Measurements from ENCODE around the gene PLXNA4.

The PLXNA4 gene

GRCh38 chr7:132207782-132208181, 368.5 kb downstream of the PLXNA4 start:
- TF ChIP-seq EZH2 (IDR thresholded peaks at IDR 0.05; ENCODE audit: borderline replicate concordance, low read length): no peak
- TF ChIP-seq CTCF (IDR thresholded peaks at IDR 0.05; ENCODE audit: low read length): no peak
- Histone ChIP-seq H3K4me3 (ENCODE audit: low read depth, low read length, poor library complexity, severe bottlenecking) (no peak overlapping the region), H3K27me3 (ENCODE audit: insufficient read depth, low read length) (no peaks in the 10 kb centered on the region; the same call in 1 of the 2 replicates), H3K79me2 (ENCODE audit: insufficient read depth, low read length) (no peaks in the 10 kb centered on the region), H3K27ac (ENCODE audit: low read depth, low read length, poor library complexity, severe bottlenecking) (no peak overlapping the region), H4K20me1 (ENCODE audit: insufficient read depth, low read length) (no peaks in the 10 kb centered on the region), H3K4me1 (ENCODE audit: insufficient read depth, low read length, severe bottlenecking) (no peaks in the 10 kb centered on the region), H3K9ac (ENCODE audit: low read length) (no peak overlapping the region), H2AFZ (ENCODE audit: low read length) (no peak overlapping the region), H3K9me3 (ENCODE audit: low read length) (no peaks in the 10 kb centered on the region), H3K4me2 (ENCODE audit: low read length) (no peak overlapping the region), H3K9me2 (ENCODE audit: low read depth, low read length) (no peaks in the 10 kb centered on the region), H3F3A (ENCODE audit: insufficient read depth, low read length) (no peaks in the 10 kb centered on the region), H3K36me3 (ENCODE audit: insufficient read depth, low read length) (no peaks in the 10 kb centered on the region)

DNA sequence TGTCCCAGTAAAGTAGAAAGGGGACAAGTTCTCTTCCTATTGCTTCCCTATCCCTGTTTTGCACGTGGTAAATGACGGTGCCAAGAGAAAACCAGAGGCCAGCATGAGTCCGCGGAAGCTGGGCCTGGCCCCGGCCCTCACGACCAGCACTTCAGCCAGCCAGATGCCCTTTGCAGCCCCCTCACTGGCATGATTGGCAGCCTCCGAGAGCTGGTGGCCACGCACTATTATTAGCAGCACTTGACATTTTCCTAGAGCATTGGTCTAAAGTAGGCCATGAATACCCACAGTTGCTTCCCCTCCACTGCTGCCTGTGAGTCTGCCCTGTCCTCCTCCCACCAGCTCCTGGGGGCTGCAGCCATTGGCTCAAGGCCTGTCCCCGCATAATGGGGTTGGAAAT, 369.1 kb downstream of the PLXNA4 start:
- no peaks in the 10 kb centered on the region for H3K9me2 ChIP-seq (ENCODE audit: low read depth, low read length)
- H3F3A ChIP-seq (ENCODE audit: insufficient read depth, low read length): no peaks in the 10 kb centered on the region
- no peak overlapping the region for H3K4me2 ChIP-seq (ENCODE audit: low read length)
- H3K27ac ChIP-seq (ENCODE audit: low read depth, low read length, poor library complexity, severe bottlenecking): no peak overlapping the region
- no peaks in the 10 kb centered on the region for H3K4me1 ChIP-seq (ENCODE audit: insufficient read depth, low read length, severe bottlenecking)
- H3K79me2 ChIP-seq (ENCODE audit: insufficient read depth, low read length): no peaks in the 10 kb centered on the region
- H3K27me3 ChIP-seq (ENCODE audit: insufficient read depth, low read length): peaks cover 2% of the 10 kb centered on the region; the same call in 1 of the 2 replicates
- H3K9me3 ChIP-seq (ENCODE audit: low read length): no peaks in the 10 kb centered on the region
- no peak overlapping the region for H3K9ac ChIP-seq (ENCODE audit: low read length)
- H3K36me3 ChIP-seq (ENCODE audit: insufficient read depth, low read length): no peaks in the 10 kb centered on the region
- H3K4me3 ChIP-seq (ENCODE audit: low read depth, low read length, poor library complexity, severe bottlenecking): no peak overlapping the region
- no peaks in the 10 kb centered on the region for H4K20me1 ChIP-seq (ENCODE audit: insufficient read depth, low read length)
- TF ChIP-seq CTCF (IDR thresholded peaks at IDR 0.05; ENCODE audit: low read length) (no peak), EZH2 (IDR thresholded peaks at IDR 0.05; ENCODE audit: borderline replicate concordance, low read length) (no peak)
- no peak overlapping the region for H2AFZ ChIP-seq (ENCODE audit: low read length)

DNA sequence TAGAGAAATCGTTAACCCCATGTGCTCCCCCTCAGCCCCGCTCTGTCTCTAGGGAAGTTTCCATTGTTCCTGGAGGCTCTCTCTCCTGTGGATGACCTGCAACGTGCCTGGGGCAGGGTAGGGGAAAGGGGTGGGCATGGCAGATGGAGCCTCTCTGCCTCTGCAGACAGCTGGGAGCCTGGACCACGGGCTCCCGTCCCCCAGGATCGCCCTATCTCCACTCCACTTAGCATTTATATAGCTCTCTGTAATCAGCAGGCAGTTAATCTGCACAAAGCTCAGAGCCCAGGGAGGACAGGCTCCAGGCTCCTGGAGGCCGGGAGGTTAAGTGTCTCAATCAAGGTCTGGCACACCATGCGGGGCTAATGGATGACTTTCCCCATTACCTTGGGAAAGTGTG, 369.7 kb downstream of the PLXNA4 start:
- Histone ChIP-seq H3K9me3 (ENCODE audit: low read length) (no peaks in the 10 kb centered on the region), H3K9me2 (ENCODE audit: low read depth, low read length) (no peaks in the 10 kb centered on the region), H3K4me3 (ENCODE audit: low read depth, low read length, poor library complexity, severe bottlenecking) (no peak overlapping the region), H3K9ac (ENCODE audit: low read length) (no peak overlapping the region), H3K36me3 (ENCODE audit: insufficient read depth, low read length) (no peaks in the 10 kb centered on the region), H4K20me1 (ENCODE audit: insufficient read depth, low read length) (no peaks in the 10 kb centered on the region), H2AFZ (ENCODE audit: low read length) (no peak overlapping the region), H3K4me2 (ENCODE audit: low read length) (no peak overlapping the region), H3K27me3 (ENCODE audit: insufficient read depth, low read length) (peaks cover 4% of the 10 kb centered on the region; the same call in 1 of the 2 replicates), H3K27ac (ENCODE audit: low read depth, low read length, poor library complexity, severe bottlenecking) (no peak overlapping the region), H3K79me2 (ENCODE audit: insufficient read depth, low read length) (no peaks in the 10 kb centered on the region), H3K4me1 (ENCODE audit: insufficient read depth, low read length, severe bottlenecking) (no peaks in the 10 kb centered on the region), H3F3A (ENCODE audit: insufficient read depth, low read length) (no peaks in the 10 kb centered on the region)
- no peak for TF ChIP-seq EZH2 (IDR thresholded peaks at IDR 0.05; ENCODE audit: borderline replicate concordance, low read length)
- no peak for TF ChIP-seq CTCF (IDR thresholded peaks at IDR 0.05; ENCODE audit: low read length)
